ENCODE results near the gene ADCY9. TPM values are rescaled to one million over a fixed set of nuclear protein-coding genes. Genes with fewer than 3 reads are reported as not detected.

ADCY9 gene
- 10 to 100 TPM; 39.7 to 61.1 TPM for total RNA-seq
- 10 to 100 TPM in 4 of 6 donors, 1 to 10 TPM in 2; 9.8 to 14.9 (median 11.7) TPM for polyA plus RNA-seq (ENCODE audit: insufficient read length in 6 of 6)
- long read RNA-seq, donor 1, full-length matches to known transcripts = 1 of 1 reads
- long read RNA-seq, donor 1, partial matches to known transcripts = 0 of 1 reads
- long read RNA-seq, donor 1, other reads (novel, unspliced or antisense) = 0 of 1 reads
- long read RNA-seq, donor 2 = 0 reads
- long read RNA-seq, donor 3 = 0 reads
- long read RNA-seq, donor 4, partial matches to known transcripts = 0 of 1 reads
- long read RNA-seq, donor 4, other reads (novel, unspliced or antisense) = 1 of 1 reads
- long read RNA-seq, donor 5, full-length matches to known transcripts = 1 of 1 reads
- long read RNA-seq, donor 5, partial matches to known transcripts = 0 of 1 reads
- long read RNA-seq, donor 5, other reads (novel, unspliced or antisense) = 0 of 1 reads
- long read RNA-seq, donor 6 = 0 reads
- long read RNA-seq, donor 7 = 0 reads
- long read RNA-seq, donor 8, full-length matches to known transcripts = 1 of 1 reads
- long read RNA-seq, donor 8, partial matches to known transcripts = 0 of 1 reads
- long read RNA-seq, donor 8, other reads (novel, unspliced or antisense) = 0 of 1 reads
- long read RNA-seq, donor 9 = 0 reads
- long read RNA-seq, donor 10 = 0 reads
- long read RNA-seq, donor 11 = 0 reads
- long read RNA-seq, donor 12, full-length matches to known transcripts = 2 of 2 reads
- long read RNA-seq, donor 12, partial matches to known transcripts = 0 of 2 reads
- long read RNA-seq, donor 12, other reads (novel, unspliced or antisense) = 0 of 2 reads

DNA sequence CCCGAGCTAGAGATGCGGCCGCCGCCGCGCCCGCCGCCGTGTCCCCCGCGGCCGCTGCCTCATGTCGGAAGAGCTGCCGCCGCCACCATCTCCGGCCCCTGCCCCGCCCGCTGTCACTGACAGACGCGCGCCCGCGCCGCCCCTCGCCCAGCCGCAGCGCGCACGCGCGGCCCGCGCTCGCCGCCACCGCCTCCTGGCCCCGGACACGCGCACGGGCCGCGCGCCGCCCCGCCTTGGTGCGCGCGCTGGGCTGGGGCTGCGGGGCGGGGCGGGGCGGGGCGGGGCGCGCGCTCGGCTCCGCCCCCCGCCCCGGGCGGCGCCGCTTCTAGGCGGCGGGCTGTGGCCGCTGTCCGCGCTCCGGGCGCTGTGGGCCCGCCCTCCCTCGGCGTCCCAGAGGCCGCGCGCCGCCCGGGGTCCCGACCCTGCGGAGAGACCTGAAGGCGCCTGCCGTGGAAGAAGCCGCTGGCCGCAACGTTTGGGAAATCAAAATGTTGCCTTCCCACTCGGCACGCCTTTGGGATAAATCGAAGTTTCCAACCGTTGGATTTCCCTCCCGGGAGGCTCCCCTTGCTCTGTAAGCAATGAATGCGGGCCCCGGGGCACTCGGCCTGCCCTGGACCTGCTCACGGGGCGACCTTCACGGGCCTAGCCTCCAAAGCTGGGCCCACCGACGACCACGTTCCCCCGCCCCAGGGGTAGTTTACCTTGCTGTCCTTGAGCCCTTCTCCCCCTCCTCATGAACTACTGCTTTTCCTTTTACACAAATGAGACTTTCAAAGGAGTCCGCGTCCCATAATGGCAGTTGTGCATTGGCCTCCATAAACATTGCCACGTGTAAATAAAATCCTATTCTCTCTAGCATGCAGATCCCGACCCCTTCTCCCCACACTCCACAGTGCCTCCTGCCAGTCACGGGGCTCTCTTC is at the start of gene ADCY9:
Gene ADCY9 (minus strand): TSS at position 118 of the 925 bp plus-strand sequence. CDS start 1,000 bp downstream, outside the sequence.
- H3K4me3 ChIP-seq = peak within 1 kb of the TSS; percentile 59 to 64
- H3K36me3 ChIP-seq = no peaks in the 10 kb centered on the region
- no peaks in the 10 kb centered on the region for H3K9me3 ChIP-seq
- peaks cover 0 to 12% of the 10 kb centered on the region in 2 donors for H3K27me3 ChIP-seq
- peaks cover 28 to 48% of the 10 kb centered on the region in 2 donors for H3K4me1 ChIP-seq
- TF ChIP-seq, protein P1, sequence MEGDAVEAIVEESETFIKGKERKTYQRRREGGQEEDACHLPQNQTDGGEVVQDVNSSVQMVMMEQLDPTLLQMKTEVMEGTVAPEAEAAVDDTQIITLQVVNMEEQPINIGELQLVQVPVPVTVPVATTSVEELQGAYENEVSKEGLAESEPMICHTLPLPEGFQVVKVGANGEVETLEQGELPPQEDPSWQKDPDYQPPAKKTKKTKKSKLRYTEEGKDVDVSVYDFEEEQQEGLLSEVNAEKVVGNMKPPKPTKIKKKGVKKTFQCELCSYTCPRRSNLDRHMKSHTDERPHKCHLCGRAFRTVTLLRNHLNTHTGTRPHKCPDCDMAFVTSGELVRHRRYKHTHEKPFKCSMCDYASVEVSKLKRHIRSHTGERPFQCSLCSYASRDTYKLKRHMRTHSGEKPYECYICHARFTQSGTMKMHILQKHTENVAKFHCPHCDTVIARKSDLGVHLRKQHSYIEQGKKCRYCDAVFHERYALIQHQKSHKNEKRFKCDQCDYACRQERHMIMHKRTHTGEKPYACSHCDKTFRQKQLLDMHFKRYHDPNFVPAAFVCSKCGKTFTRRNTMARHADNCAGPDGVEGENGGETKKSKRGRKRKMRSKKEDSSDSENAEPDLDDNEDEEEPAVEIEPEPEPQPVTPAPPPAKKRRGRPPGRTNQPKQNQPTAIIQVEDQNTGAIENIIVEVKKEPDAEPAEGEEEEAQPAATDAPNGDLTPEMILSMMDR (IDR thresholded peaks at IDR 0.05) = no peak
- DNase-seq (peak; percentile 82 to 94 (median 85)), ATAC-seq (peak; percentile 75)
- peak within 1 kb of the TSS; percentile 82 to 85 for H3K27ac ChIP-seq
- intact Hi-C loops (cut with DNase I) = no loop called here

GRCh38 chr16:4160658-4161430 is 44.6 kb upstream of the ADCY9 start:
- Histone ChIP-seq H3K27me3 (no peaks in the 10 kb centered on the region), H3K27ac (no peak overlapping the region), H3K4me3 (no peak overlapping the region), H3K36me3 (no peaks in the 10 kb centered on the region), H3K4me1 (no peaks in the 10 kb centered on the region), H3K9me3 (no peaks in the 10 kb centered on the region)
- TF ChIP-seq, protein P1 (IDR thresholded peaks at IDR 0.05) = no peak
- DNase-seq (no peak), ATAC-seq (no peak)
- intact Hi-C loops (cut with DNase I) = no loop called here

DNA sequence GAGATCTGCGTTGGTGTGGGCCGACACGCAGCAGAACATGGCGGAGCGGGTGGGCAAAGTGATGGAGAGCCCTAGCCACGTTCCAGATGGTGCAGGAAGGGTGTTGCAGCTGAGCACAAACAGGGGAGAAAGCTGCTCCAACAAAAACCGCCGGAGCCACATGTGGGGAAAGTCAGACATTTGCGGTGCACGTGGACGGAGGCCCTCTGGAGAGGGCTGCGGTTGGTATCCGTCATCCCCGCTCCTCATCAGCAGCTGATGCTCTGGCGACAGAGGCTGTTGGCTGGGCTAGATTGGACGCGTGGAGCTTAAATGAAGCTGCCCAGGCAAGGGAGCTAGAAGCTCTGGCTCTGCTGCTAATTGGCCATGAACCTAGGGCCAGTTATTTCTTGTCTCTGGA is 43.5 kb upstream of the ADCY9 start:
- Histone ChIP-seq H3K4me1 (no peaks in the 10 kb centered on the region), H3K27ac (no peak overlapping the region), H3K4me3 (no peak overlapping the region), H3K27me3 (no peaks in the 10 kb centered on the region), H3K9me3 (no peaks in the 10 kb centered on the region), H3K36me3 (no peaks in the 10 kb centered on the region)
- TF ChIP-seq, protein P1 (IDR thresholded peaks at IDR 0.05) = no peak
- DNase-seq (no peak), ATAC-seq (no peak)
- intact Hi-C loops (cut with DNase I) = no loop called here

- intact Hi-C loops (cut with DNase I) = no loop called here
- no peaks in the 10 kb centered on the region for H3K36me3 ChIP-seq
- H3K27ac ChIP-seq = no peak overlapping the region
- ATAC-seq = no peak
- no peak overlapping the region for H3K4me3 ChIP-seq
- H3K4me1 ChIP-seq = no peaks in the 10 kb centered on the region
- no peak for DNase-seq
- no peaks in the 10 kb centered on the region for H3K9me3 ChIP-seq
- H3K27me3 ChIP-seq = no peaks in the 10 kb centered on the region
- TF ChIP-seq, protein P1 (IDR thresholded peaks at IDR 0.05) = no peak
Measured at GRCh38 chr16:4158143-4159093, 42.2 kb upstream of the ADCY9 start.

Data from left lung (tissue), 14 donors.